ENCODE data around the gene ESPN. TPM values are rescaled to one million over a fixed set of nuclear protein-coding genes. Genes with fewer than 3 reads are reported as not detected.

ESPN gene
- total RNA-seq, 2 experiments from 2014 or later, result 2.0 to 3.9 TPM

- no peak overlapping the region for H3K27ac Mint-ChIP-seq
These were observed 45.8 kb downstream of the ESPN start for GRCh38 chr1:6470132-6471085.

GRCh38 chr1:6471086-6471969 lies 46.8 kb downstream of the ESPN start:
- peaks cover 13% of the 10 kb centered on the region for H3K4me1 Mint-ChIP-seq (ENCODE audit: low read depth)
- DNase-seq (peak in 4 of 14 experiments; percentile 15 to 53 (median 40)), ATAC-seq (ENCODE audit: poor library complexity) (peak; percentile 13)
- H3K27me3 ChIP-seq (ENCODE audit: control insufficient read depth in 1 of 2, insufficient read depth in 2 of 2, low read length in 2 of 2), result no peaks in the 10 kb centered on the region
- no peak overlapping the region for H3K27ac Mint-ChIP-seq
- H3K9me3 Mint-ChIP-seq, result no peaks in the 10 kb centered on the region
- no peak for TF ChIP-seq CTCF (IDR thresholded peaks at IDR 0.05)
- H3K4me3 Mint-ChIP-seq, result no peak overlapping the region
- H3K4me3 ChIP-seq (ENCODE audit: low read length), result no peak overlapping the region
- POLR2A ChIA-PET, result interaction anchor here (0.8 kb wide), 1 partner anchor 40 kb away, joined by 3 read pairs; no protein-coding TSS in a partner anchor
- CTCF ChIA-PET, result interaction anchor here (1.2 to 3.0 kb wide), 4 partner anchors 11 to 30 kb away, joined by 5 to 13 read pairs (median 10); no protein-coding TSS in a partner anchor
- H3K36me3 Mint-ChIP-seq (ENCODE audit: low read depth), result no peaks in the 10 kb centered on the region
- H3K9me3 ChIP-seq (ENCODE audit: control insufficient read depth in 1 of 2, insufficient read depth in 1 of 2, low read length in 2 of 2), result no peaks in the 10 kb centered on the region
- H3K4me1 ChIP-seq (ENCODE audit: insufficient read depth, low read length), result peaks cover 26% of the 10 kb centered on the region
- H3K27me3 Mint-ChIP-seq, result no peaks in the 10 kb centered on the region
- intact Hi-C loops (cut with DNase I, micrococcal nuclease), result no loop called here
- no peak overlapping the region for H3K27ac ChIP-seq (ENCODE audit: low read depth in 1 of 2, low read length in 2 of 2)
- H3K36me3 ChIP-seq (ENCODE audit: insufficient read depth, low read length), result peaks cover 2% of the 10 kb centered on the region

More at GRCh38 chr1:6470132-6471085, 45.8 kb downstream of the ESPN start:
- ChIA-PET CTCF (no interaction called here), POLR2A (no interaction called here)
- DNase-seq, result peak in 2 of 14 experiments; percentile 28 to 29
- peaks cover 8% of the 10 kb centered on the region for H3K4me1 Mint-ChIP-seq (ENCODE audit: low read depth)
- H3K9me3 ChIP-seq (ENCODE audit: control insufficient read depth in 1 of 2, insufficient read depth in 1 of 2, low read length in 2 of 2), result no peaks in the 10 kb centered on the region
- H3K27me3 ChIP-seq (ENCODE audit: control insufficient read depth in 1 of 2, insufficient read depth in 2 of 2, low read length in 2 of 2), result no peaks in the 10 kb centered on the region
- peaks cover 23% of the 10 kb centered on the region for H3K4me1 ChIP-seq (ENCODE audit: insufficient read depth, low read length)
- ATAC-seq (ENCODE audit: poor library complexity), result no peak
- no peak overlapping the region for H3K27ac ChIP-seq (ENCODE audit: low read depth in 1 of 2, low read length in 2 of 2)
- H3K9me3 Mint-ChIP-seq, result no peaks in the 10 kb centered on the region
- no peaks in the 10 kb centered on the region for H3K27me3 Mint-ChIP-seq
- peaks cover 3% of the 10 kb centered on the region for H3K36me3 Mint-ChIP-seq (ENCODE audit: low read depth)
- H3K36me3 ChIP-seq (ENCODE audit: insufficient read depth, low read length), result peaks cover 2% of the 10 kb centered on the region
- no peak for TF ChIP-seq CTCF (IDR thresholded peaks at IDR 0.05)
- no peak overlapping the region for H3K4me3 Mint-ChIP-seq
- intact Hi-C loops (cut with DNase I, micrococcal nuclease), result no loop called here
- H3K4me3 ChIP-seq (ENCODE audit: low read length), result no peak overlapping the region

- DNase-seq (no peak), ATAC-seq (ENCODE audit: poor library complexity) (no peak)
- peaks cover 2% of the 10 kb centered on the region for H3K36me3 ChIP-seq (ENCODE audit: insufficient read depth, low read length)
- no peaks in the 10 kb centered on the region for H3K36me3 Mint-ChIP-seq (ENCODE audit: low read depth)
- ChIA-PET POLR2A (interaction anchor here (0.7 to 0.8 kb wide), 2 partner anchors 12 to 39 kb away, joined by 3 read pairs; no protein-coding TSS in a partner anchor), CTCF (interaction anchor here (1.2 to 3.0 kb wide), 5 partner anchors 8 to 31 kb away, joined by 4 to 13 read pairs (median 9); no protein-coding TSS in a partner anchor)
- H3K27me3 ChIP-seq (ENCODE audit: control insufficient read depth in 1 of 2, insufficient read depth in 2 of 2, low read length in 2 of 2), result no peaks in the 10 kb centered on the region
- H3K9me3 Mint-ChIP-seq, result no peaks in the 10 kb centered on the region
- H3K4me1 Mint-ChIP-seq (ENCODE audit: low read depth), result peaks cover 10% of the 10 kb centered on the region
- H3K27me3 Mint-ChIP-seq, result no peaks in the 10 kb centered on the region
- peak overlapping the region; percentile 11 for H3K4me3 Mint-ChIP-seq
- H3K27ac ChIP-seq (ENCODE audit: low read depth in 1 of 2, low read length in 2 of 2), result no peak overlapping the region
- intact Hi-C loops (cut with DNase I, micrococcal nuclease), result no loop called here
- peaks cover 19% of the 10 kb centered on the region for H3K4me1 ChIP-seq (ENCODE audit: insufficient read depth, low read length)
- no peak overlapping the region for H3K4me3 ChIP-seq (ENCODE audit: low read length)
- H3K27ac Mint-ChIP-seq, result no peak overlapping the region
- TF ChIP-seq CTCF (IDR thresholded peaks at IDR 0.05), result no peak
- H3K9me3 ChIP-seq (ENCODE audit: control insufficient read depth in 1 of 2, insufficient read depth in 1 of 2, low read length in 2 of 2), result no peaks in the 10 kb centered on the region
These were observed 47.4 kb downstream of the ESPN start for GRCh38 chr1:6471970-6472368.
